NOMO-1 treated with dmso at 0.1 percent for 144 hours (cell line): ENCODE results near the gene SDK2.
"Not testable (repeated sequence)": the region's sequence is repeated elsewhere in the genome, so short reads cannot be mapped to it uniquely, and the experiment has no call there.

Experiments
- DNase-seq: peaks from one replicate; lab custom pipeline; 2025; ENCODE audit not compliant: unreplicated experiment; lab: John Stamatoyannopoulos, UW

The SDK2 gene

GRCh38 chr17:73333445-73333844 is 310.8 kb downstream of the SDK2 start:
- DNase-seq, result not testable (repeated sequence)

GRCh38 chr17:73331060-73331459 is 313.2 kb downstream of the SDK2 start:
- DNase-seq, result no peak

- no peak for DNase-seq
These were observed 316.6 kb downstream of the SDK2 start for GRCh38 chr17:73327676-73328075.

GRCh38 chr17:73325527-73325842 is 318.8 kb downstream of the SDK2 start:
- no peak for DNase-seq

- no peak for DNase-seq
These were observed 319.3 kb downstream of the SDK2 start for GRCh38 chr17:73324711-73325526.

GRCh38 chr17:73324160-73324475 is 320.1 kb downstream of the SDK2 start:
- DNase-seq, result no peak

GRCh38 chr17:73323409-73324159 is 320.7 kb downstream of the SDK2 start:
- no peak for DNase-seq

GRCh38 chr17:73320601-73321264 is 323.5 kb downstream of the SDK2 start:
- no peak for DNase-seq

- no peak for DNase-seq
These were observed 324.5 kb downstream of the SDK2 start for GRCh38 chr17:73319766-73320165.

GRCh38 chr17:73318836-73319235 is 325.4 kb downstream of the SDK2 start:
- no peak for DNase-seq

- DNase-seq, result no peak
These were observed 325.8 kb downstream of the SDK2 start for GRCh38 chr17:73318427-73318813.

- DNase-seq, result no peak
These were observed 326.5 kb downstream of the SDK2 start for GRCh38 chr17:73317513-73318426.

- no peak for DNase-seq
These were observed 327.2 kb downstream of the SDK2 start for GRCh38 chr17:73316919-73317505.

- DNase-seq, result no peak
These were observed 328.8 kb downstream of the SDK2 start for GRCh38 chr17:73315471-73315870.

GRCh38 chr17:73313526-73314127 is 330.6 kb downstream of the SDK2 start:
- no peak for DNase-seq

GRCh38 chr17:73312887-73313286 is 331.4 kb downstream of the SDK2 start:
- DNase-seq, result not testable (repeated sequence)

- peak; percentile 90 for DNase-seq
These were observed 332.2 kb downstream of the SDK2 start, which contains the start of gene CDC42EP4 for GRCh38 chr17:73311781-73312641. Gene CDC42EP4, minus strand, starts transcription at chr17:73312001. Its CDS starts 25,501 bp downstream, at chr17:73286500.

- DNase-seq, result no peak
These were observed 332.8 kb downstream of the SDK2 start for GRCh38 chr17:73311428-73311780.
